Fibroblast of peridontal ligament (primary cell): ENCODE measurements around the gene NPAS4.
A peak's percentile ranks its signal among the peaks of the same experiment; 100 is the strongest.
"Not testable (repeated sequence)": the region's sequence is repeated elsewhere in the genome, so short reads cannot be mapped to it uniquely, and the experiment has no call there.

Experiments
- DNase-seq: peaks from one replicate; pipeline ENCODE4 v3.0.0-alpha.2; 2010; ENCODE audit errors: extremely low read depth

The NPAS4 gene

GRCh38 chr11:66457826-66458225 is 37.0 kb downstream of the NPAS4 start:
- no peak for DNase-seq

GRCh38 chr11:66459138-66459778 is 38.4 kb downstream of the NPAS4 start:
- no peak for DNase-seq

GRCh38 chr11:66462010-66462409 is 41.2 kb downstream of the NPAS4 start:
- DNase-seq, result no peak

- no peak for DNase-seq
These were observed 42.1 kb downstream of the NPAS4 start for GRCh38 chr11:66462911-66463310.

GRCh38 chr11:66464116-66464515 is 43.3 kb downstream of the NPAS4 start:
- not testable (repeated sequence) for DNase-seq

GRCh38 chr11:66464916-66465315 is 44.1 kb downstream of the NPAS4 start:
- DNase-seq, result no peak

- DNase-seq, result no peak
These were observed 44.8 kb downstream of the NPAS4 start for GRCh38 chr11:66465373-66466224.

GRCh38 chr11:66466225-66467033 is 45.6 kb downstream of the NPAS4 start, which contains the start of gene PELI3:
PELI3 (plus strand) TSS chr11:66466905; CDS start chr11:66468129, 1,224 bp downstream.
- peak; percentile 87 for DNase-seq

GRCh38 chr11:66467034-66467659 is 46.3 kb downstream of the NPAS4 start:
- DNase-seq, result peak; percentile 13

GRCh38 chr11:66467756-66468155 is 46.9 kb downstream of the NPAS4 start:
- peak; percentile 14 for DNase-seq

- DNase-seq, result no peak
These were observed 47.9 kb downstream of the NPAS4 start for GRCh38 chr11:66468691-66469090.

- DNase-seq, result no peak
These were observed 48.6 kb downstream of the NPAS4 start for GRCh38 chr11:66469441-66469840.

GRCh38 chr11:66470015-66470414 is 49.2 kb downstream of the NPAS4 start:
- no peak for DNase-seq

- no peak for DNase-seq
These were observed 50.3 kb downstream of the NPAS4 start for GRCh38 chr11:66471142-66471541.

GRCh38 chr11:66472054-66472453 is 51.2 kb downstream of the NPAS4 start:
- no peak for DNase-seq

- no peak for DNase-seq
These were observed 52.3 kb downstream of the NPAS4 start for GRCh38 chr11:66473167-66473566.

- DNase-seq, result no peak
These were observed 53.0 kb downstream of the NPAS4 start for GRCh38 chr11:66473608-66474515.

- DNase-seq, result no peak
These were observed 54.7 kb downstream of the NPAS4 start for GRCh38 chr11:66475349-66476172.
